B cell (primary cell): Measurements from ENCODE around the gene RTN4RL2.

Source experiments
- CTCF ChIP-seq: fragments of 200-600 bp; IDR thresholded peaks from one replicate; pipeline ENCODE4 v1.8.0; 2022; ENCODE audit warnings: antibody characterized with exemption, mild to moderate bottlenecking
- EZH2 ChIP-seq: IDR thresholded peaks from 2 replicates; pipeline ENCODE4 v1.6.1; 2012; ENCODE audit warnings: borderline replicate concordance, low read depth, mild to moderate bottlenecking, moderate library complexity, low read length; ENCODE audit not compliant: insufficient read depth, poor library complexity, severe bottlenecking

- TF ChIP-seq CTCF = no peak
- no peak for TF ChIP-seq EZH2
These were observed 31.7 kb upstream of the RTN4RL2 start for GRCh38 chr11:57428643-57429042.
